ENCODE results near the gene AR.
"Not testable (repeated sequence)": the region's sequence is repeated elsewhere in the genome, so short reads cannot be mapped to it uniquely, and the experiment has no call there.

The AR gene

DNA sequence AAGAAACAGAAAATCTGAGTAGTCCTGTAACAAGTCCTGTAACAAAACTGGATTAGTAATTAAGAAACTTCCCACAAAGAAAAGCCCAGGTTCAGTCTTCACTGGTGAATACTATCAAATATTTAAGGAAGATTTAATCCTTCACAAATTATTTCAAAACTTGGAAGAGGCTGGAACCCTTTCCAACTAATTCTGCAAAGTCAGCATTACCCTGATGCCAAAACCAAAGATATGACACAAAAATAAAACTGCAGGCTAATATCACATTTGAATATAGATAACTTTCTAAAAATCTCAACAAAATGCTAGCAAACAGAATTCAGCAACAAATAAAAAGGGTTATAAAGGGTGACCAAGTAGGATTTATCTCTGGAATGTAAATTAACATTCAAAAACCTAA lies 80.5 kb downstream of the AR start:
- DNase-seq (ENCODE audit: low read depth in 2 of 2), result no peak

- no peak for DNase-seq (ENCODE audit: low read depth in 2 of 2)
These were observed 91.6 kb downstream of the AR start for GRCh38 chrX:67635424-67635823.

DNA sequence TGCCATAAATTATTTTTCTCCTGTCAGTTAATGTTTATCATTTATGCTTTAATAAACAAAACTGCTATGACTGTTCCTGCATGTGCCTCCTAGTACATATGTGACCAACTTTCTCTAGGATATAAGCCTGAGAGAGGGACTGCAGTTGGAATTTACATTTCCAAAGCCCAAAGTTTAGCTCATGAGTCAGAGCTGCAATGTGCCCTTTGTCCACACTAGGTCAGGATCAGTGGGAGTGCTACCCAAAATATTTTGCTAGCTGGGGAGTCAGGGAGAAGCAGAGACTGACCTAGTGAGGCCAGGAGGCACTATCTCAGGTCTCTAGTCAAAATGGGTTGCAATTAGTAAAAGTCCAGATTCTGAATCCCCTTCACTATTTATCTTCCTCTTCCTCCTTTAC lies 92.7 kb downstream of the AR start:
- DNase-seq (ENCODE audit: low read depth in 2 of 2), result no peak

DNA sequence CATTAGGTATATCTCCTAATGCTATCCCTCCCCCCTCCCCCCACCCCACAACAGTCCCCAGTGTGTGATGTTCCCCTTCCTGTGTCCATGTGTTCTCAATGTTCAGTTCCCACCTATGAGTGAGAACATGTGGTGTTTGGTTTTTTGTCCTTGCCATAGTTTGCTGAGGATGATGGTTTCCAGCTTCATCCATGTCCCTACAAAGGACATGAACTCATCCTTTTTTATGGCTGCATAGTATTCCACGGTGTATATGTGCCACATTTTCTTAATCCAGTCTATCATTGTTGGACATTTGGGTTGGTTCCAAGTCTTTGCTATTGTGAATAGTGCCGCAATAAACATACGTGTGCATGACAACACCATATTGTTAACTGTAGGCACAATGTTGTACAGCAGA lies 93.5 kb downstream of the AR start:
- not testable (repeated sequence) for DNase-seq (ENCODE audit: low read depth in 2 of 2)

DNA sequence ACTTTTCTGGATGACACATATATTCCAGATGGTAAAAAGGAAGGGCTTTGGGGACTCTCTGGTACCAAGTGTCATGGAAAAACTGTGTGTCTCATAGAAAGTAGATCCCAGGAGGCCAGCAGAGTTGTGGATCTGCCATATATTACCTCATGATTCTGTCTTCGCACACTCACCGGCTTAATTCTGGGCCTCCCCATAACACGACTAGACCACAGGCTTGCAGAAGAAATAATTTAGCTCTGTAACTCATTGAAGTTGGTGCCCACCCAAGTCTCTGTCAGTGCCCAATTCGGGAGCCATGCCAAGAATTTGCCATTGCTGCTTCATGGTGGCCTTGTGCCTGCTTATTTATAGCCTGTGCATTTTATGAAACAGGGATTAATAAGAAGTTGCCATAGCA lies 104.5 kb downstream of the AR start:
- no peak for DNase-seq (ENCODE audit: low read depth in 2 of 2)

DNA sequence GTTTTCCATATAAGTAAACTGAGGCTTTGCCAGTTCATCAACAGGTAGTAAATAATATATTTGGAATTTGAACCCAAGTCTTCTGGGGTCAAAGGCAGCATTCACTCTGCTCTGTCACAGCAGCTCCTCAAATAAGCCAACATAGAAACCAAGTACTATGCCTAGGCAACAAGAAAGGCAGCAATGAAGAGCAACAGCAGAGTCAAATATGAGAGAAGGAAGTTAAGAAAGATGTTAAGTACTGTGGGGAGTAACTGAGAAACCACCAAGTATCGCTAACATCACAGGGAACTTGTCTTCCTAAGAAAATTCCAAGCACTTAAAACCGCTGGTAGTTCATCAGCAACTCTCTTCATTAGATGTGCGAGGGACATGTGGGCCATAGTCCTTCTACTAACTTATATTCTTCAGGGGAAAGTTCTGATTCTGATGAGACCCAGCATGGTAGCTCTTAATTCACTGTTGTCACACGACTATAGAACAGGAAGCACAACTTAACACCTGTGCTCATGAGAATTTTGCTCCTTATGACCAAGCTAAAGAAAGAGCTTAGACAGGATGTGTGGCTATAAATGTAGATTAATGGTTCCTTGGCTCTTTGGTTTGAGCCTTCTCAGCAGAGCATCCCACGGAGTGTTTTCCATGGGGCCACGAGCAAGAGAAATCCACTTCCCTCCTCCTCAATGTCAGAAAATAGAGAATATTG lies 107.8 kb downstream of the AR start:
- DNase-seq (ENCODE audit: low read depth in 2 of 2), result no peak

- no peak for DNase-seq (ENCODE audit: low read depth in 2 of 2)
These were observed 108.7 kb downstream of the AR start for GRCh38 chrX:67652543-67652942.

DNA sequence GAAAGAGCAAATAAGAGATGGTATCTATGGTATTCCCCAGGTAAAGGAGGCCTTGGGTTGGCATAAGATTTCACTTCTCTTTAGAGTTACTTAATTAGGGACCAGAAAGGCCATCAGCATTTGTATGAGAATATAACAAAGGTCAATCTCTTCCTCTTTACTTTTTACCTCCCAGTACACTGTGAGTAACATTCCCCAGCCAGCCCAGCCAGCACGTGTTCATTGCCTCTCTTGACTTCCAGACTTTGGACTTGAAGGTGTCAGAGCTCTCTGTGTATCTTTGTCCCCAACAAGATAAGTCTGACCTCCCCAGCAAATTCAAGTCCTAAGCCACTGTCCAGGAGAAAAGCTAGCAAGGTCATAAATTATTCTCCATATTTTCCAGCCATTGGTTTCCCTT lies 110.5 kb downstream of the AR start:
- DNase-seq (ENCODE audit: low read depth in 2 of 2), result no peak

- DNase-seq (ENCODE audit: low read depth in 2 of 2), result no peak
These were observed 121.8 kb downstream of the AR start for GRCh38 chrX:67665583-67665982.

DNA sequence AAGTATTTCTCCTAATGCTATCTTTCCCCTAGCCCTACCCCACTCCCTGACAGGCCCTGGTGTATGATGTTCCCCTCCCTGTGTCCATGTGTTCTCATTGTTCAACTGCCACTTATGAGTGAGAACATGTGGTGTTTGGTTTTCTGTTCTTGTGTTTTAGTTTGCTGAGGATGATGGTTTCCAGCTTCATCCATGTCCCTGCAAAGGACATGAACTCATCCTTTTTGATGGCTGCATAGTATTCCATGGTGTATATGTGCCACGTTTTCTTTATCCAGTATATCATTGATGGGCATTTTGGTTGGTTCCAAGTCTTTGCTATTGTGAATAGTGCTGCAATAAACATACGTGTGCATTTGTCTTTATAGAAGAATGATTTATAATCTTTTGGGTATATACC lies 126.9 kb downstream of the AR start:
- DNase-seq (ENCODE audit: low read depth in 2 of 2), result not testable (repeated sequence)

GRCh38 chrX:67673741-67674274 lies 130.0 kb downstream of the AR start:
- no peak for DNase-seq (ENCODE audit: low read depth in 2 of 2)

DNA sequence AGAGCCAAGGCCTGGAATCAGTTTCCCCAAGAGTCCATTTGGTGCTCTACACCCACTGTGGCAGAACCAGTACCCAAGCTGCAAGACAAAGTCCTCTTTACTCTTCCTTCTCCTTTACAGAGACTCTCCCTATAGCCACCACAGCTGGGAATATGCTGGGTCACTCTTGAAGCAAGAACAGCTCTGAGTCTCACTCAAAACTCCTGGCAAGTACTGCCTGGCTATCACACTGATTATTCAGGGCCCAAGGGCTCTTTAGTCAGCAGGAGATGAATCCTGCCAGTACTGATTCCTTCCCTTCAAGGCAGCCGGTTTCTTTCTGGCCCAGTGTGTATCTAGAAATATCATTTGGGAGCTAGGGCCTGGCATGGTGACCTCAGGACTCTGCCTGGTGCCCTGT lies 130.9 kb downstream of the AR start:
- no peak for DNase-seq (ENCODE audit: low read depth in 2 of 2)

DNA sequence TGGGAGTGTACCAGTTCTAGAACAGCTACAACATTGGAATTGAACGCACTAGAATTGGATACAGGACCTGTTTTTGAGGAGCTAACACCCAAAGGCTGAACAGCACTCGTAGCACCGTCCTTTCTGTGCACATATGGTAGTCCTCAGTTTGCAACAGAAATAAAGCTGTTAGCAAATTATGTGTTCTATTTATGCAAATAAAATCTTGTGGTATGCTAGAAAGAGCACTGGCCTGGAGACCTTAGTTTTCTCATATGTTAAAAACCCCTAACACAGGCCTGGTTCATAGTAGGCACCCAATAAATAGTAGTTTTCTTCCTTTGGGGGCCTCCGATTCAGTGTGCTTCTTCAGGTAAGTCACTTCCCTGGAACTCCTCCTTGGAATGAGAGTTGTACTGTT lies 140.3 kb downstream of the AR start:
- no peak for DNase-seq (ENCODE audit: low read depth in 2 of 2)

DNA sequence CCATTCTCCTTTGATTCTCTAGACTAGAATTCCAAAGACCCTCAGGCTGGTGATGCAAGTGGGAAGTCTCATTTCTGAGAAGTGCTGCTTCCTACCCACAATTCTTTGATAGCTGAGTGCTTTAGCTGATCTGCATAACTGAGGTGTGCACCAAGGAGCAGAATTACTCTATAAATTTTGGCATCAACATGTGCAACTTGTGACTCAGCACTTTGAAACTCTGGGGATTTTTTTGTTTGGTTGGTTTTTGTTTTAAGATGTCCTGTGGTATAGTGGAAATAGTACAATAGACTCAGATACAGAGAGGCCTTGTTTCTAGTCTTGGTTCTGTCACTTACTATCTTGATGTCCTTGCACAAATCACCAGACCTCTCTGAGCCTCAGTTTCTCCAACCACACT lies 148.4 kb downstream of the AR start:
- no peak for DNase-seq (ENCODE audit: low read depth in 2 of 2)

DNA sequence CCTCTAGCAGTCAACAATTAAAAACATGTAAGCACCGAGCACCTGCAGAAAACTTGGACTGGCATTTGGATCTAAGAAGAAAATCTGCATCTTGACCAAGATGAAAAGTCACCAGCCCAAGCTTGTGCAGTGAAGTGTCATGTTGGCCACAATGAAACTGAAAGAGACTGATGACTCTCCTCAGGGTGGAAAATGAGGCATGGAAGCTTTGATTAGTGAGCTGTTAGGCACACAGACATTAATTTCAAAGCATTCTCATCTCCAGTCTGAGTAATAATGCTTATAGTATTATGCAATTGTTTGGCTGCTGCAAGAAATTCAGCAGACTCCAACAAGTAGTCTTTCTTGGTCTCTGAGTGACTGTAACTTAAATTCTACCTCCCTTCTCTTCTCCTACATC lies 150.1 kb downstream of the AR start:
- DNase-seq (ENCODE audit: low read depth in 2 of 2), result no peak

GRCh38 chrX:67697452-67697851 lies 153.6 kb downstream of the AR start:
- no peak for DNase-seq (ENCODE audit: low read depth in 2 of 2)

GRCh38 chrX:67700602-67701001 lies 156.8 kb downstream of the AR start:
- DNase-seq (ENCODE audit: low read depth in 2 of 2), result no peak

DNA sequence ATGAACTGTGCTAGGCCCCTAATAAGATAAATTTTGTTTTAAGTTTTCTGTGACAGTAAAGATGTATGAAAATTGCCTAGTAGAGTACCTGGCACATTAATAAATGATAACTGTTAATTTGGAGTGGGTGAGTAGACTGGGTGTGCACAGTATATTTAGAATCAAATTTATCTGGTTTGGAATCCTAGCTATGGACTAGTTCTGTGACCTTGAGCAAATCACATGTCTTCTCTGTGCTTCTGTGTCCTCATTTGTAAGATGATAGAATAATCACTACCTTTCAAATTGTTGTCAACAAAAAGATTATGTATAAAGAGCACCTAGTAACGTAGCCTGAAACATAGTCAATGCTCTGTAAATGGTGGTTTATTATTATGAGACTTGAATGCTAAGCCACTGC lies 170.2 kb downstream of the AR start:
- no peak for DNase-seq (ENCODE audit: low read depth in 2 of 2)

DNA sequence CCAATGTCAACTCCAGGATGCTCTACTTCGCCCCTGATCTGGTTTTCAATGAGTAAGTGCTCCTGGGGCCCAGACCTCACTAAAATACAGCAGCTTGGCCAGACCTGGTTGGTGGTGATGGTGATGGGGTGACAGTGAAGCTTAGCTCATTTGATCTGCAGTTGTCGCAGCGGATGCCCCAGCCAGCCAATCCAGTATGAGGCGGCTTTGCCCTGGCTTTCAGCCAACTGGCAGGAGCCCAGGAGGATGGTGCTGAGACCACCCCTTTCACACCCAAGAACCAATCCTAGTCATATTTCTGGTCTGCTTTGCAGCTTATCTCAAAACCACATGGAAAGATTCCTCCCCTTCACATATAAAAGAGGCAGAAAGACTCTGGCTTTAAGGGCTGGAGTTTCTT lies 173.8 kb downstream of the AR start:
- DNase-seq (ENCODE audit: low read depth in 2 of 2), result no peak

DNA sequence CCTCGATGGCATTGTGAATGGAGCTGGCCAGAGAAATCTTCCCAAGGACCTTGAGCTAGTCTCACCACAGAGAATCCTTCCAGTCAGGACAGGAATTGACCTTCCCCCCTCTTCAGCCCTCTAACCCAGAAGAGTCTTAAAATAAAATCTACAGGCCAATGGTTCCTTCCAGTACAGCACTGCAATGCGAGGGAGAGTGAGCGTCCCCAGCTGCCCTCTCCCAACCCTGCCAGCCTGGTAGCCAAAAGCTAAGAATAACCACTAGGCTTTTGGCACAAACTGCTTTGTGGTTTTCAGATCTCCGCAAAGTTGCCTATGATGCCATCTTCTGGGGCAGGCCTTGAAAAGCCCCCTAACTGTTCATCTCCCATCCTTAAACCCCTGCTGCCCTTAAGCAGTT lies 175.1 kb downstream of the AR start:
- DNase-seq (ENCODE audit: low read depth in 2 of 2), result no peak

DNA sequence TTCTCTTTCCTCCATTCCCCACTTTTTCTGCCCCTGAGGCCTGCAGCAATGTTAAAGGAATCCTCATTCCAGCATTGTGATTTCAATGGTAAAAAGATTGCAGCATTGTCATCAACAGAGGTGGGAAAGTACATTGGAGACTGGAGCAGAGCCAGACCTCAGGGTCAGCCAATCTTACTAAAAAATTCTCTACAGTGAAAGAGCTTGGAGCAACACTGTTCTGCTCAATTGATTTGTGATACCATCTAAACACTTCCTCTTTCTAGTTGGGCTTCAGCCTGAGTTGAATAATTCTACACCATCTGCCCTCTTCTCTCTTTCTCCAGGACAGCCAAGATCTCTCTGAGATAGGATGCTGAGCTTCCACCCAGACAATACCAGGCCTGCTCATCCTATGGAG lies 176.5 kb downstream of the AR start:
- DNase-seq (ENCODE audit: low read depth in 2 of 2), result no peak

GRCh38 chrX:67721321-67721720 lies 177.5 kb downstream of the AR start:
- DNase-seq (ENCODE audit: low read depth in 2 of 2), result no peak

- DNase-seq (ENCODE audit: low read depth in 2 of 2), result no peak
These were observed 179.9 kb downstream of the AR start for GRCh38 chrX:67723580-67724351.

Data from stimulated activated CD8-positive, alpha-beta memory T cell treated with anti-CD3 and anti-CD28 coated beads, Interleukin-15, amount 100 ng/mL, for 4 hours (primary cell).